Endothelial cell (in vitro differentiated cells): ENCODE results near the gene NHP2. TPM values are rescaled to one million over a fixed set of nuclear protein-coding genes. Genes with fewer than 3 reads are reported as not detected.
"Not testable (repeated sequence)": the region's sequence is repeated elsewhere in the genome, so short reads cannot be mapped to it uniquely, and the experiment has no call there.

ENCODE experiments used
- DNase-seq: peaks from one replicate; pipeline ENCODE4 v3.0.0; 2021; ENCODE audit warnings: low spot score
- H3K27ac Mint-ChIP-seq: one replicate; pipeline ENCODE4 v1.8.0; 2021; ENCODE audit warnings: mixed read lengths, inconsistent platforms; ENCODE audit not compliant: unreplicated experiment
- H3K27me3 Mint-ChIP-seq: one replicate; pipeline ENCODE4 v1.8.0; 2021; ENCODE audit warnings: mild to moderate bottlenecking, moderate library complexity, mixed read lengths, inconsistent platforms; ENCODE audit not compliant: unreplicated experiment
- H3K36me3 Mint-ChIP-seq: one replicate; pipeline ENCODE4 v1.8.0; 2021; ENCODE audit warnings: mild to moderate bottlenecking, low read depth, mixed read lengths, inconsistent platforms; ENCODE audit not compliant: unreplicated experiment
- H3K4me1 Mint-ChIP-seq: one replicate; pipeline ENCODE4 v1.8.0; 2021; ENCODE audit warnings: mild to moderate bottlenecking, mixed read lengths, inconsistent platforms; ENCODE audit not compliant: unreplicated experiment
- H3K4me3 Mint-ChIP-seq: one replicate; pipeline ENCODE4 v1.8.0; 2021; ENCODE audit warnings: mild to moderate bottlenecking, mixed read lengths, inconsistent platforms; ENCODE audit not compliant: unreplicated experiment
- H3K9me3 Mint-ChIP-seq: one replicate; pipeline ENCODE4 v1.8.0; 2021; ENCODE audit warnings: mixed read lengths, inconsistent platforms; ENCODE audit not compliant: unreplicated experiment
- CTCF ChIP-seq: fragments of 200-600 bp; sonication (generic); IDR thresholded peaks from one replicate; pipeline ENCODE4 v1.5.0; 2021; ENCODE audit warnings: antibody characterized with exemption; ENCODE audit not compliant: unreplicated experiment
- total RNA-seq: library from RNA; stranded (reverse); fragmentation: NEBNext Ultra II Directional; extraction: Animal tissue kit (Norgen Biotek cat#: 25700); gene quantifications from one replicate; pipeline ENCODE4 v1.2.1, GENCODE V29; 2021; ENCODE audit not compliant: unreplicated experiment

The NHP2 gene
- total RNA-seq, 1 donor from 2014 or later, result 84.7 TPM

GRCh38 chr5:178199581-178200434 is 46.1 kb upstream of the NHP2 start:
- peaks cover 3% of the 10 kb centered on the region for H3K36me3 Mint-ChIP-seq
- H3K27ac Mint-ChIP-seq, result no peak overlapping the region
- H3K27me3 Mint-ChIP-seq, result peaks cover 14% of the 10 kb centered on the region
- peaks cover 8% of the 10 kb centered on the region for H3K4me1 Mint-ChIP-seq
- TF ChIP-seq CTCF, result no peak
- DNase-seq, result no peak
- H3K9me3 Mint-ChIP-seq, result no peaks in the 10 kb centered on the region
- H3K4me3 Mint-ChIP-seq, result no peak overlapping the region

- H3K27me3 Mint-ChIP-seq, result peaks cover 10% of the 10 kb centered on the region
- H3K4me1 Mint-ChIP-seq, result peaks cover 12% of the 10 kb centered on the region
- no peak overlapping the region for H3K27ac Mint-ChIP-seq
- no peaks in the 10 kb centered on the region for H3K9me3 Mint-ChIP-seq
- TF ChIP-seq CTCF, result no peak
- no peak for DNase-seq
- H3K4me3 Mint-ChIP-seq, result no peak overlapping the region
- no peaks in the 10 kb centered on the region for H3K36me3 Mint-ChIP-seq
Observed at GRCh38 chr5:178198706-178199105, 45.0 kb upstream of the NHP2 start.

GRCh38 chr5:178198151-178198550 is 44.5 kb upstream of the NHP2 start:
- H3K36me3 Mint-ChIP-seq, result not testable (repeated sequence)

GRCh38 chr5:178196986-178197385 is 43.3 kb upstream of the NHP2 start:
- H3K27ac Mint-ChIP-seq, result no peak overlapping the region
- peak; percentile 55 for DNase-seq
- peaks cover 14% of the 10 kb centered on the region for H3K4me1 Mint-ChIP-seq
- peaks cover 4% of the 10 kb centered on the region for H3K27me3 Mint-ChIP-seq
- no peaks in the 10 kb centered on the region for H3K9me3 Mint-ChIP-seq
- H3K36me3 Mint-ChIP-seq, result peaks cover 3% of the 10 kb centered on the region
- no peak overlapping the region for H3K4me3 Mint-ChIP-seq
- TF ChIP-seq CTCF, result peak; percentile 52

More at GRCh38 chr5:178198151-178198550, 44.5 kb upstream of the NHP2 start:
- H3K27ac Mint-ChIP-seq, DNase-seq, H3K27me3 Mint-ChIP-seq, H3K4me3 Mint-ChIP-seq, H3K9me3 Mint-ChIP-seq: not testable (repeated sequence)
- H3K4me1 Mint-ChIP-seq, result peaks cover 16% of the 10 kb centered on the region

GRCh38 chr5:178196281-178196812 is 42.7 kb upstream of the NHP2 start:
- TF ChIP-seq CTCF, result no peak
- Mint-ChIP-seq H3K27ac (no peak overlapping the region), H3K4me3 (no peak overlapping the region), H3K27me3 (peaks cover 3% of the 10 kb centered on the region), H3K9me3 (no peaks in the 10 kb centered on the region), H3K4me1 (peaks cover 12% of the 10 kb centered on the region), H3K36me3 (peaks cover 3% of the 10 kb centered on the region)
- DNase-seq, result no peak
